Kidney (tissue), 14 donors: ENCODE results near the gene PSMD8. TPM values are rescaled to one million over a fixed set of nuclear protein-coding genes. Genes with fewer than 3 reads are reported as not detected.

ENCODE experiments used
- DNase-seq, 5 donors: peaks; one replicate each; pipeline ENCODE4 v3.0.0-alpha.2; 2013 to 2020
- FAIRE-seq: peaks from 2 replicates; lab custom pipeline; 2012; peaks lifted over from hg19 to GRCh38; lab: Jason Lieb, UNC
- H3K27ac ChIP-seq, 2 donors: one replicate each; pipeline ENCODE4 v1.7.0; 2013; ENCODE audit warnings: low read depth in 2 of 2, low read length in 2 of 2, inconsistent platforms in 1 of 2
- H3K27me3 ChIP-seq: one replicate; pipeline ENCODE4 v1.7.1; 2013; ENCODE audit warnings: low read length, inconsistent platforms; ENCODE audit not compliant: control insufficient read depth, insufficient read depth
- H3K36me3 ChIP-seq, 3 donors: one replicate each; pipeline versions ENCODE4 v1.7.0 to v1.7.1; 2013; ENCODE audit warnings: low read length in 3 of 3, control low read depth in 1 of 3, inconsistent platforms in 1 of 3; ENCODE audit not compliant: insufficient read depth in 3 of 3, control insufficient read depth in 2 of 3
- H3K4me1 ChIP-seq, 3 donors: one replicate each; pipeline versions ENCODE4 v1.7.0 to v1.7.1; 2013; ENCODE audit warnings: low read length in 3 of 3, inconsistent platforms in 1 of 3, low read depth in 1 of 3; ENCODE audit not compliant: control insufficient read depth in 2 of 3, insufficient read depth in 2 of 3
- H3K4me3 ChIP-seq, 3 donors: one replicate each; pipeline versions ENCODE4 v1.7.0 to v1.8.1; 2013; ENCODE audit warnings: low read length in 3 of 3, control low read depth in 1 of 3, inconsistent platforms in 1 of 3
- H3K9ac ChIP-seq, 3 donors: one replicate each; pipeline versions ENCODE4 v1.7.0 to v1.7.1; 2013; ENCODE audit warnings: low read length in 3 of 3, control low read depth in 1 of 3, inconsistent platforms in 1 of 3
- H3K9me3 ChIP-seq, 3 donors: one replicate each; pipeline versions ENCODE4 v1.7.0 to v1.7.1; 2013; ENCODE audit warnings: low read length in 3 of 3, control low read depth in 1 of 3, inconsistent platforms in 1 of 3; ENCODE audit not compliant: control insufficient read depth in 2 of 3, insufficient read depth in 1 of 3
- CTCF ChIP-seq: IDR thresholded peaks from 3 replicates; pipeline ENCODE4 v1.5.1; 2012; ENCODE audit warnings: mild to moderate bottlenecking, moderate library complexity, borderline replicate concordance; ENCODE audit not compliant: insufficient read depth; ENCODE audit errors: extremely low read depth
- intact Hi-C: fragments of 100-400 bp; cut with DNase I; formaldehyde crosslinking; loops from one replicate; pipeline ENCODE4 v1.11.1; 2022
- polyA plus RNA-seq: library from polyadenylated mRNA; stranded (reverse); fragments of 350-450 nt; fragmentation: Illumina TruSeq; extraction: RNeasy Lipid Tissue Mini Kit (QIAGEN cat#74804); gene quantifications from one replicate; pipeline ENCODE4 v1.2.3, GENCODE V29; 2014; ENCODE audit warnings: low read depth, low replicate concordance; ENCODE audit not compliant: insufficient read depth
- total RNA-seq: library from RNA; stranded (reverse); fragmentation: NEBNext Ultra II Directional; extraction: Animal tissue kit (Norgen Biotek cat#: 25700); gene quantifications from one replicate; pipeline ENCODE4 v1.2.1, GENCODE V29; 2021
- donor health status: control.
- donor health status: control.
- donor health status: control.
- donor health status: control.
- donor health status: control.
- donor health status: DM: yes; HTN: yes; CAD: no.
- donor health status: Normal renal cell carcinoma (clear cell type).

Gene PSMD8
- total and polyA plus RNA-seq, 2 donors from 2014 or later = 126 to 217 TPM

GRCh38 chr19:38369584-38369983 lies 4.8 kb upstream of the PSMD8 start:
- intact Hi-C loops = no loop called here
- no peak overlapping the region for H3K9ac ChIP-seq
- no peaks in the 10 kb centered on the region for H3K27me3 ChIP-seq
- no peak overlapping the region for H3K4me3 ChIP-seq
- TF ChIP-seq CTCF = no peak
- no peak overlapping the region for H3K27ac ChIP-seq
- H3K36me3 ChIP-seq = no peaks in the 10 kb centered on the region
- H3K4me1 ChIP-seq = no peaks in the 10 kb centered on the region
- DNase-seq (no peak), FAIRE-seq (no peak)
- no peaks in the 10 kb centered on the region for H3K9me3 ChIP-seq

GRCh38 chr19:38370299-38370698 lies 4.1 kb upstream of the PSMD8 start:
- Histone ChIP-seq H3K4me3 (no peak overlapping the region), H3K9ac (no peak overlapping the region), H3K27me3 (no peaks in the 10 kb centered on the region), H3K27ac (no peak overlapping the region), H3K4me1 (peaks cover 0 to 2% (median under 1%) of the 10 kb centered on the region in 3 donors), H3K9me3 (no peaks in the 10 kb centered on the region), H3K36me3 (no peaks in the 10 kb centered on the region)
- intact Hi-C loops = no loop called here
- no peak for FAIRE-seq
- no peak for DNase-seq
- TF ChIP-seq CTCF = no peak

GRCh38 chr19:38371081-38371480 lies 3.3 kb upstream of the PSMD8 start:
- FAIRE-seq (no peak), DNase-seq (no peak)
- Histone ChIP-seq H3K27me3 (no peaks in the 10 kb centered on the region), H3K4me1 (peaks cover 0 to 9% (median 8%) of the 10 kb centered on the region in 3 donors), H3K36me3 (no peaks in the 10 kb centered on the region), H3K4me3 (no peak overlapping the region), H3K27ac (no peak overlapping the region), H3K9ac (no peak overlapping the region), H3K9me3 (no peaks in the 10 kb centered on the region)
- intact Hi-C loops = no loop called here
- no peak for TF ChIP-seq CTCF

- DNase-seq (peak in 2 of 5 donors; percentile 47 to 63), FAIRE-seq (no peak)
- H3K9ac ChIP-seq = peak overlapping the region in 2 of 3 donors; percentile 40 to 55
- peak overlapping the region; percentile 84 to 88 for H3K27ac ChIP-seq
- no peaks in the 10 kb centered on the region for H3K9me3 ChIP-seq
- no peak for TF ChIP-seq CTCF
- no peaks in the 10 kb centered on the region for H3K27me3 ChIP-seq
- H3K4me1 ChIP-seq = peaks cover 0 to 13% (median 12%) of the 10 kb centered on the region in 3 donors
- intact Hi-C loops = no loop called here
- peaks cover 0 to 7% (median 0%) of the 10 kb centered on the region in 3 donors for H3K36me3 ChIP-seq
- peak overlapping the region; percentile 55 to 90 (median 71) for H3K4me3 ChIP-seq
Measured at GRCh38 chr19:38373907-38374331, 452 bp upstream of the PSMD8 start.
